Uterus (tissue), 4 donors: ENCODE results near the gene NXN. TPM values are rescaled to one million over a fixed set of nuclear protein-coding genes. Genes with fewer than 3 reads are reported as not detected.
A peak's percentile ranks its signal among the peaks of the same experiment; 100 is the strongest.

Experiments
- DNase-seq, 2 donors: peaks; one replicate each; pipeline ENCODE4 v3.0.0-alpha.2; 2019 to 2020
- H3K27ac ChIP-seq, 2 donors: fragments of 200-600 bp; sonication (generic); 1 replicate in 1 of 2; 2 replicates in 1 of 2; pipeline ENCODE4 v1.5.1; 2016 to 2018
- H3K27me3 ChIP-seq, 2 donors: fragments of 200-600 bp; sonication (generic); one replicate each; pipeline ENCODE4 v1.5.1; 2018 to 2019; ENCODE audit warnings: control low read depth in 1 of 2
- H3K36me3 ChIP-seq, 2 donors: fragments of 200-600 bp; sonication (generic); one replicate each; pipeline ENCODE4 v1.5.1; 2019; ENCODE audit warnings: control low read depth in 1 of 2
- H3K4me1 ChIP-seq, 2 donors: fragments of 200-600 bp; sonication (generic); one replicate each; pipeline ENCODE4 v1.5.1; 2018 to 2019; ENCODE audit warnings: control low read depth in 1 of 2
- H3K4me3 ChIP-seq, 2 donors: fragments of 200-600 bp; sonication (generic); 1 replicate in 1 of 2; 2 replicates in 1 of 2; pipeline ENCODE4 v1.5.1; 2018 to 2019; ENCODE audit warnings: mild to moderate bottlenecking in 1 of 2
- H3K9me3 ChIP-seq, 2 donors: fragments of 200-600 bp; sonication (generic); one replicate each; pipeline ENCODE4 v1.5.1; 2019; ENCODE audit warnings: control low read depth in 1 of 2
- POLR2A ChIP-seq, 2 donors: fragments of 450-650 bp; IDR thresholded peaks; one replicate each; pipeline ENCODE4 v1.6.1; 2016; ENCODE audit warnings: antibody characterized with exemption in 2 of 2, mild to moderate bottlenecking in 1 of 2, moderate library complexity in 1 of 2
- intact Hi-C: fragments of 100-400 bp; cut with DNase I; formaldehyde crosslinking; loops from one replicate; pipeline ENCODE4 v1.15.1; 2023; ENCODE audit warnings: low total_unique reads
- total RNA-seq, 4 donors: library from RNA; depleted of rRNA in 3 of 4; stranded (reverse); fragments of >200 nt in 3 of 4; gene quantifications; one replicate each; pipeline versions ENCODE4 v1.1.0 to v1.2.4, GENCODE V29; 2014 to 2023
- TF ChIP-seq, protein P1 (sequence below), 4 experiments: fragments of 200-600 bp in 2 of 4; fragments of 450-650 bp in 2 of 4; sonication (generic) in 2 of 4; IDR thresholded peaks; one replicate each; pipeline ENCODE4 v1.5.1; 2016 to 2019; ENCODE audit warnings: antibody characterized with exemption in 4 of 4, mild to moderate bottlenecking in 2 of 4, moderate library complexity in 1 of 4
- donor health status: DM: yes; HTN: yes; CAD: no.

NXN gene
- total RNA-seq, 4 donors from 2014 or later = 6.5 to 99.0 (median 49.9) TPM

DNA sequence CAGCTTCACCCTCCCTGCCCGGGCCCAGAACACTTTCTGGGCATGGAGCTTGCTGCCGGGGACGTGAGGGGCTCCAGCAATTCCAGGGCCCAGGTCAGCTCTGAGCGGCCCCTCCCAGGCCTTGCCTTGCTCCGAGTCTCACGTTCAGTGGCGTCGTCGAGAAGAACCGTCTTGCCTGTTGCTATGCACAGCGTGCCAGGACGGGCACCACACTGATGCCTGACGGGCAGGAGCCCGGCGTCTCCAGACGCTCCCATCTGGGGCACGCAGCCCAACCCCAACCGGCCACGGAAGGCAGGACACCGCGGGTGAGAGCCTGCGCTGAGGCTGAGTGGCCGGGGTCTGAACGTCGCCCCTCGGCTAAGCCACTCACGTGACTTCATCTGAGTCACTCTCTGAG is 44.5 kb upstream of the NXN start:
- intact Hi-C loops = no loop called here
- Histone ChIP-seq H3K27me3 (no peaks in the 10 kb centered on the region), H3K27ac (no peak overlapping the region), H3K4me3 (no peak overlapping the region), H3K9me3 (no peaks in the 10 kb centered on the region), H3K36me3 (no peaks in the 10 kb centered on the region), H3K4me1 (peaks cover 0 to 3% of the 10 kb centered on the region in 2 donors)
- no peak for DNase-seq
- no peak for TF ChIP-seq POLR2A (IDR thresholded peaks at IDR 0.05)
- TF ChIP-seq, protein P1, sequence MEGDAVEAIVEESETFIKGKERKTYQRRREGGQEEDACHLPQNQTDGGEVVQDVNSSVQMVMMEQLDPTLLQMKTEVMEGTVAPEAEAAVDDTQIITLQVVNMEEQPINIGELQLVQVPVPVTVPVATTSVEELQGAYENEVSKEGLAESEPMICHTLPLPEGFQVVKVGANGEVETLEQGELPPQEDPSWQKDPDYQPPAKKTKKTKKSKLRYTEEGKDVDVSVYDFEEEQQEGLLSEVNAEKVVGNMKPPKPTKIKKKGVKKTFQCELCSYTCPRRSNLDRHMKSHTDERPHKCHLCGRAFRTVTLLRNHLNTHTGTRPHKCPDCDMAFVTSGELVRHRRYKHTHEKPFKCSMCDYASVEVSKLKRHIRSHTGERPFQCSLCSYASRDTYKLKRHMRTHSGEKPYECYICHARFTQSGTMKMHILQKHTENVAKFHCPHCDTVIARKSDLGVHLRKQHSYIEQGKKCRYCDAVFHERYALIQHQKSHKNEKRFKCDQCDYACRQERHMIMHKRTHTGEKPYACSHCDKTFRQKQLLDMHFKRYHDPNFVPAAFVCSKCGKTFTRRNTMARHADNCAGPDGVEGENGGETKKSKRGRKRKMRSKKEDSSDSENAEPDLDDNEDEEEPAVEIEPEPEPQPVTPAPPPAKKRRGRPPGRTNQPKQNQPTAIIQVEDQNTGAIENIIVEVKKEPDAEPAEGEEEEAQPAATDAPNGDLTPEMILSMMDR (IDR thresholded peaks at IDR 0.05) = no peak

DNA sequence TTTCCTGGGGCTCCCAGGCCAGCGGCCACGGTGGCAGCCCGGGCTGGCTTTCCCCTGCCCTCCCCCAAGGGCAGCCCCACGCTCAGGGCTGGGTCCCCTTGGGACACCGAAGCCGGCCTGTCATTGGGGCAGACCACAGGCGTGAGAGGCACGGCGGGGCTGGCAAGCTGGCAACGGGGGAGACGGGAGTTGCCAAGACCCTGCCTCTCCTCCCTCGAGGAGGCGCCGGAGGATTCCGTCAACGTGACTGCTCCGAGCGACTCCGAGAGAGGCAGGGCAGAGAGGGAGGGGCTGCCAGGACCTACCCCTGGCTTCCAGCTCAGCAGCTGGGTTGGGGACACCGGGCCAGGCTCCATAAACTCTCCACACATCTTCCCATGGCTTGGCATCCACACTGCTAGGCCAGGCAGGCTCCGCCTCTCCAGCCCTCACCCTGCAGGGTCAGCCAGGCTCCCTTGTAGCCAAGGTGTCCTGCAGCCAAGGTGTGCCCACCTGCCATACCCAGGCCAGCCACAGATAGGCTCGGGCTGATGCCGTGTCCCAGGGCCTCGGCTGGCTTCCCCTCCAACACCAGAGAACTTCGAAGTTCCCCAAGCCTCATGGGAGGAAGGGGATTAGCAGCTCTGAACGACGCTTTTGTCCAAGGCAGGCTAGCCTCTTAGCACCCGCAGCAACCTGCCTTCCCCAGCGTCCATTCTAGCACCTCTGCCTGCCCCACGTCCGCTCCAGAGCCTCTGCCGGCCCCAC is 42.9 kb upstream of the NXN start:
- Histone ChIP-seq H3K36me3 (no peaks in the 10 kb centered on the region), H3K27ac (peak overlapping the region in 1 of 2 donors; percentile 13), H3K9me3 (no peaks in the 10 kb centered on the region), H3K4me3 (no peak overlapping the region), H3K27me3 (no peaks in the 10 kb centered on the region), H3K4me1 (peaks cover 0 to 3% of the 10 kb centered on the region in 2 donors)
- intact Hi-C loops = no loop called here
- no peak for TF ChIP-seq POLR2A (IDR thresholded peaks at IDR 0.05)
- TF ChIP-seq, protein P1 (IDR thresholded peaks at IDR 0.05) = no peak
- peak in 1 of 2 donors; percentile 40 for DNase-seq

DNA sequence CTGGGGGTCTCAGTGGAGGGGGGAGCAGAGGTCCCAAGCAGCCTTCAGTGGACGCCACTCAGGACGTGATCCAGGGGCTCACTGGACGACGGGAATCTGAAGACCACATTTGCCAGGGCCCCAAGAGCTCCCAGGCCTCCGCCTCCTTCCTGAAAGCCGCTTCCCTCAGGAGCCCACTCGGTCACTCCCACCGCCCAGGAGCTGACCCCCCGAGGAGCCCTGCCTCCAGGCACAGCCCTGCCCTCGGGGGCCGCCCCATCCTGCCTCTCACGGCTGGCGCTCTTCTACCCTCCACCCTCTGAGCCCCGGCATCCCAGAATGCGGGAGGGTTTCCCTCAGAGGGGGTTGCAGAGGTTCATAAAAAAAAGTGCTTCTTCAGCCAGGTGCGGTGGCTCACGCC is 41.6 kb upstream of the NXN start:
- H3K27me3 ChIP-seq = no peaks in the 10 kb centered on the region
- H3K9me3 ChIP-seq = no peaks in the 10 kb centered on the region
- intact Hi-C loops = no loop called here
- no peaks in the 10 kb centered on the region for H3K36me3 ChIP-seq
- peaks cover 0 to 3% of the 10 kb centered on the region in 2 donors for H3K4me1 ChIP-seq
- TF ChIP-seq, protein P1 (IDR thresholded peaks at IDR 0.05) = no peak
- TF ChIP-seq POLR2A (IDR thresholded peaks at IDR 0.05) = no peak
- no peak for DNase-seq
- no peak overlapping the region for H3K4me3 ChIP-seq
- H3K27ac ChIP-seq = no peak overlapping the region

DNA sequence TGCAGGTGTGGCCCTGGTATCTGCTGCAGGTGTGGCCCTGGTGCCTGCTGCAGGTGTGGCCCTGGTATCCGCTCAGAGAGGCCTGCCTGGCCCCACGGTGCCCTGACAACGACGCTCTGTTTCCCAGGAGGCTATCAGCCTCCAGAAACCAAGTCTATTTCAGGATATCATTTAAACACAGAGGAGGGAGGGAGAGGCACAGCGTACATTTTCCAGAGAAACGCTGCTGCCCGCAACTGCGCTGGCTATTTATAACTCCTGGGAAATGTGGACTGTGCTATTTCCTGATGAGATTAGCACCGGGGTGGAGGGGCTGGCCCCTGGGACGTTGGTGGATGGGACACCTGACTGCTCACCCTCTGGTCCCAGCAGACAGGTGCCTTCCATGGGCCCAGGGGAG is 39.9 kb upstream of the NXN start:
- Histone ChIP-seq H3K36me3 (no peaks in the 10 kb centered on the region), H3K4me3 (no peak overlapping the region), H3K4me1 (peaks cover 0 to 3% of the 10 kb centered on the region in 2 donors), H3K27ac (peak overlapping the region; percentile 12 to 63), H3K27me3 (no peaks in the 10 kb centered on the region), H3K9me3 (no peaks in the 10 kb centered on the region)
- intact Hi-C loops = no loop called here
- DNase-seq = no peak
- TF ChIP-seq, protein P1 (IDR thresholded peaks at IDR 0.05) = no peak
- TF ChIP-seq POLR2A (IDR thresholded peaks at IDR 0.05) = no peak

DNA sequence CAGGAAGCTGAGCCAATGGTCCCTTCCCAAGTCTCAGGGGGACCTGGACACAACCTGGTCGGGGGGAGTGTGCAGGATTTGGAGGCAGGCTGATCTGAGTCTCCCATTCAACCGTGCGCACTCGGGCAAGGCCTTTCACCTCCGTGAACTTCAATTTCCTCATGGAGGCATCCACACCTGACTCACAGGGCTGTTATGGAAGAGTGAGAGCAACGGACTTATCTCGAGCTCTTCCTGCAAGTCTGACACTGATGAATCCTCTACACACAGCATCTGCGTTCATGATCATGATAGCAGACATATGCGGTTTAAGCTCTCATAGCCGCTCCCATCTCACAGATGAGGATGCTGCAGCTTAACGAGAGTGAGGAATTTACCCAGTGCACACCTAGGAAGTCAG is 39.0 kb upstream of the NXN start:
- Histone ChIP-seq H3K27me3 (no peaks in the 10 kb centered on the region), H3K4me3 (no peak overlapping the region), H3K27ac (no peak overlapping the region), H3K4me1 (peaks cover 0 to 3% of the 10 kb centered on the region in 2 donors), H3K9me3 (no peaks in the 10 kb centered on the region), H3K36me3 (no peaks in the 10 kb centered on the region)
- DNase-seq = no peak
- no peak for TF ChIP-seq POLR2A (IDR thresholded peaks at IDR 0.05)
- TF ChIP-seq, protein P1 (IDR thresholded peaks at IDR 0.05) = no peak
- intact Hi-C loops = no loop called here
